Caco-2 (cell line): ENCODE data around the gene SP3. TPM values are rescaled to one million over a fixed set of nuclear protein-coding genes. Genes with fewer than 3 reads are reported as not detected.

Source experiments
- BruUV-seq: library from RNA; stranded (reverse); fragments of 400-500 nt; replicated peaks from 2 replicates; lab custom pipeline; 2021; lab: Mats Ljungman, UMichigan
- CTCF ChIA-PET: fragments of 300-600 bp; sonication (Branson Sonifier 250); formaldehyde crosslinking; loops from one replicate; lab custom pipeline; 2022; ENCODE audit warnings: antibody characterized with exemption; lab: Charles Lee
- POLR2A ChIA-PET: fragments of 300-600 bp; sonication (Branson Sonifier 250); formaldehyde crosslinking; loops from one replicate; lab custom pipeline; 2022; ENCODE audit warnings: antibody characterized with exemption; lab: Charles Lee
- DNase-seq, 2 experiments: peaks; one replicate each; pipeline versions ENCODE4 v3.0.0 to v3.0.0-alpha.2; 2020 to 2022
- H3K27me3 ChIP-seq: replicated peaks from 2 replicates; pipeline ENCODE4 v1.6.0; 2011; ENCODE audit warnings: low read length; ENCODE audit not compliant: control insufficient read depth, insufficient read depth
- H3K36me3 ChIP-seq: 2 replicates; pipeline ENCODE4 v1.5.1; 2011; ENCODE audit warnings: low read length; ENCODE audit not compliant: control insufficient read depth, insufficient read depth
- H3K4me1 ChIP-seq: fragments of 250-450 bp; sonication (Bioruptor Pico); 2 replicates; pipeline ENCODE4 v1.5.1; 2020; ENCODE audit warnings: mild to moderate bottlenecking
- H3K4me3 ChIP-seq: 2 replicates; pipeline ENCODE4 v1.5.1; 2011; ENCODE audit warnings: low read depth, mild to moderate bottlenecking, control low read depth, low read length
- H3K9me3 ChIP-seq: fragments of 250-450 bp; sonication (Bioruptor Pico); 2 replicates; pipeline ENCODE4 v1.5.1; 2020; ENCODE audit warnings: mild to moderate bottlenecking, moderate library complexity
- H3K27ac Mint-ChIP-seq: one replicate; pipeline ENCODE4 v1.8.0; 2022; ENCODE audit warnings: mixed read lengths; ENCODE audit not compliant: unreplicated experiment
- H3K27me3 Mint-ChIP-seq: one replicate; pipeline ENCODE4 v1.8.0; 2022; ENCODE audit warnings: mixed read lengths; ENCODE audit not compliant: insufficient read depth, unreplicated experiment
- H3K36me3 Mint-ChIP-seq: one replicate; pipeline ENCODE4 v1.8.0; 2022; ENCODE audit warnings: mild to moderate bottlenecking, mixed read lengths; ENCODE audit not compliant: insufficient read depth, unreplicated experiment
- H3K4me1 Mint-ChIP-seq: one replicate; pipeline ENCODE4 v1.8.0; 2022; ENCODE audit warnings: low read depth, mixed read lengths; ENCODE audit not compliant: unreplicated experiment
- H3K4me3 Mint-ChIP-seq: one replicate; pipeline ENCODE4 v1.8.0; 2022; ENCODE audit warnings: mild to moderate bottlenecking, moderate library complexity, mixed read lengths; ENCODE audit not compliant: unreplicated experiment
- H3K9me3 Mint-ChIP-seq: one replicate; pipeline ENCODE4 v1.8.0; 2022; ENCODE audit warnings: mixed read lengths; ENCODE audit not compliant: unreplicated experiment
- intact Hi-C: fragments of 100-400 bp; cut with micrococcal nuclease; formaldehyde crosslinking; loops from one replicate; pipeline ENCODE4 v1.10.0; 2022; ENCODE audit not compliant: unreplicated experiment
- total RNA-seq: library from RNA; stranded (reverse); gene quantifications from 2 replicates; pipeline ENCODE4 v1.2.3, GENCODE V29; 2022
- TF ChIP-seq, protein P1 (sequence below), 2 experiments: fragments of 200-600 bp in 1 of 2; IDR thresholded peaks; 1 replicate in 1 of 2; 2 replicates in 1 of 2; pipeline versions ENCODE4 v1.5.1 to v1.8.0; 2011 to 2022; ENCODE audit warnings: antibody characterized with exemption in 1 of 2, control low read depth in 1 of 2, inconsistent platforms in 1 of 2, low read depth in 1 of 2, low read length in 1 of 2, mild to moderate bottlenecking in 1 of 2, moderate library complexity in 1 of 2; ENCODE audit not compliant: insufficient read depth in 1 of 2, severe bottlenecking in 1 of 2, unreplicated experiment in 1 of 2

Gene SP3
- total RNA-seq, 1 experiment from 2014 or later: 111 TPM

DNA sequence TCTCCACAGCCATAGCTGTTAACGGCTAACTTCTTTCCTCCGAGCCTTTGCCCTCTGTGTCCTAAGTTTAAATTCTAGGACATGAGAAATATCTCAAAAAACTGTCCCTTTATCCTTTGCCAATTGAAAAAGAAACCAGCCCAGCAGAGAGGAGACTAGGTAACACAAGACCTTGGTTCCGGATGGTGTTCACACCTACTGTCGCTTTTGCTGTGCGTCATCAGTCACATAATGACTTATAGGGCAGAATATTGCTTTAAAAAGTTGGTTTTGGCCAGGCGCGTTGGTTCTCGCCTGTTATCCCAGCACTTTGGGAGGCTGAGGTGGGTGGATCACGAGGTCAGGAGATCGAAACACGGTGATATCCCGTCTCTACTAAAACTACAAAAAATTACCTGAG, 66.2 kb downstream of the SP3 start:
- H3K4me3 ChIP-seq: no peak overlapping the region
- no peak for DNase-seq
- TF ChIP-seq, protein P1, sequence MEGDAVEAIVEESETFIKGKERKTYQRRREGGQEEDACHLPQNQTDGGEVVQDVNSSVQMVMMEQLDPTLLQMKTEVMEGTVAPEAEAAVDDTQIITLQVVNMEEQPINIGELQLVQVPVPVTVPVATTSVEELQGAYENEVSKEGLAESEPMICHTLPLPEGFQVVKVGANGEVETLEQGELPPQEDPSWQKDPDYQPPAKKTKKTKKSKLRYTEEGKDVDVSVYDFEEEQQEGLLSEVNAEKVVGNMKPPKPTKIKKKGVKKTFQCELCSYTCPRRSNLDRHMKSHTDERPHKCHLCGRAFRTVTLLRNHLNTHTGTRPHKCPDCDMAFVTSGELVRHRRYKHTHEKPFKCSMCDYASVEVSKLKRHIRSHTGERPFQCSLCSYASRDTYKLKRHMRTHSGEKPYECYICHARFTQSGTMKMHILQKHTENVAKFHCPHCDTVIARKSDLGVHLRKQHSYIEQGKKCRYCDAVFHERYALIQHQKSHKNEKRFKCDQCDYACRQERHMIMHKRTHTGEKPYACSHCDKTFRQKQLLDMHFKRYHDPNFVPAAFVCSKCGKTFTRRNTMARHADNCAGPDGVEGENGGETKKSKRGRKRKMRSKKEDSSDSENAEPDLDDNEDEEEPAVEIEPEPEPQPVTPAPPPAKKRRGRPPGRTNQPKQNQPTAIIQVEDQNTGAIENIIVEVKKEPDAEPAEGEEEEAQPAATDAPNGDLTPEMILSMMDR (IDR thresholded peaks at IDR 0.05; ENCODE audit: insufficient read depth in 1 of 2, low read depth in 1 of 2, low read length in 1 of 2, severe bottlenecking in 1 of 2, unreplicated experiment in 1 of 2): no peak
- Mint-ChIP-seq H3K36me3 (peaks cover 55% of the 10 kb centered on the region), H3K27me3 (no peaks in the 10 kb centered on the region), H3K4me3 (no peak overlapping the region), H3K27ac (no peak overlapping the region), H3K4me1 (peaks cover 6% of the 10 kb centered on the region), H3K9me3 (no peaks in the 10 kb centered on the region)
- peaks cover under 1% of the 10 kb centered on the region; the same call in 1 of the 2 replicates for H3K36me3 ChIP-seq
- H3K9me3 ChIP-seq: no peaks in the 10 kb centered on the region
- POLR2A ChIA-PET: interaction anchor here (0.7 kb wide), 1 partner anchor 34 kb away, joined by 8 read pairs; no protein-coding TSS in a partner anchor
- CTCF ChIA-PET: no interaction called here
- intact Hi-C loops: loop anchor here (5.0 kb wide), 1 partner anchor 153 kb away; no protein-coding TSS in a partner anchor
- BruUV-seq: no TSS peak
- no peaks in the 10 kb centered on the region for H3K27me3 ChIP-seq
- 0 out of 2 replicates have a peak, but pooled peaks cover 4% of the 10 kb centered on the region for H3K4me1 ChIP-seq

DNA sequence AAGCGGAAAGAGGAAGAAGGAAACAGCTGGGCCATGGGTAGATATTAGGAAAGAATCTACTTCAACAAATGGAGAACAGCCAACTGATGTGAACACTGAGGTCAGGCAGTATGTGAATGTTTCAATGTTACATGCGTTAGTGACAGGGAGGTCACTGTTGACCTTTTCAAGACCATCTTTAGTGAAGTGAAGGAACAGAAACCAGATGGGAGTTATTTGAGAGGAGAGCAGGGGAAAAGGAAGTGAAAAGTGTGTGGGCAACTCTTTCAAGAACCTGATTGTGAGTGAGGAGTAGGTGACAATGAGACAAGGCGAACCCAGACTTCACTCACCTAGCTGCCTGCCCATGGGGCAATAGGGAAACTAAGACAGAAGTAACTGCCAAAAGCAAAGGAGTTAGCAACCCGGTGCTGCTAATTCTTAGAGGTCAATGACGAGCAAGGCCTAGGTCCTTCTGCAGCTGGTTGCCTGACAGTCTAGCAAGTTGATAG, 67.0 kb downstream of the SP3 start:
- H3K4me1 Mint-ChIP-seq: peaks cover 6% of the 10 kb centered on the region
- Histone ChIP-seq H3K27me3 (no peaks in the 10 kb centered on the region), H3K36me3 (no peaks in the 10 kb centered on the region), H3K4me3 (no peak overlapping the region), H3K4me1 (0 out of 2 replicates have a peak, but pooled peaks cover 4% of the 10 kb centered on the region), H3K9me3 (no peaks in the 10 kb centered on the region)
- H3K27ac Mint-ChIP-seq: no peak overlapping the region
- CTCF ChIA-PET: no interaction called here
- no peak for DNase-seq
- H3K27me3 Mint-ChIP-seq: no peaks in the 10 kb centered on the region
- TF ChIP-seq, protein P1 (IDR thresholded peaks at IDR 0.05; ENCODE audit: insufficient read depth in 1 of 2, low read depth in 1 of 2, low read length in 1 of 2, severe bottlenecking in 1 of 2, unreplicated experiment in 1 of 2): no peak
- intact Hi-C loops: loop anchor here (5.0 kb wide), 1 partner anchor 154 kb away; no protein-coding TSS in a partner anchor
- no peak overlapping the region for H3K4me3 Mint-ChIP-seq
- peaks cover 53% of the 10 kb centered on the region for H3K36me3 Mint-ChIP-seq
- POLR2A ChIA-PET: no interaction called here
- no TSS peak for BruUV-seq
- no peaks in the 10 kb centered on the region for H3K9me3 Mint-ChIP-seq

DNA sequence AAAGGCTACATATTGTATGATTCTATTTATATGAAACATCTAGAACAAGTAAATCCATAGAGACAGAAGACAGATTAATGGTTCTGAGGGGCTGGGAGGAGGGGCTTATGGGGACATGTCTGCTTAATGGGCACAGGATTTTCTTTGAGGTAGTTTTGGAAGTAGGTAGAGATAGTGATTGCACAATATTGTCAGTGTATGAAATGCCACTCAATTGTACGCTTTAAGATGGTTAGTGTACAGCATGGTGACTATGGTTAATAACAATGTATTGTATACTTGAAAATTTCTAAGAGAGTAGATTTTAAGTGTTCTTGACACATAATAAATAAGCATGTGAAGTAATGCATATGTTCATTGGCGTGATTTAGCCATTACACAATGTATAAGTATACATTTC, 68.4 kb downstream of the SP3 start:
- no peaks in the 10 kb centered on the region for H3K9me3 ChIP-seq
- H3K9me3 Mint-ChIP-seq: no peaks in the 10 kb centered on the region
- H3K27ac Mint-ChIP-seq: no peak overlapping the region
- H3K4me3 ChIP-seq: no peak overlapping the region
- intact Hi-C loops: loop anchor here (5.0 kb wide), 1 partner anchor 156 kb away; no protein-coding TSS in a partner anchor
- ChIA-PET CTCF (no interaction called here), POLR2A (no interaction called here)
- peaks cover 44% of the 10 kb centered on the region for H3K36me3 Mint-ChIP-seq
- no peaks in the 10 kb centered on the region for H3K27me3 ChIP-seq
- no peaks in the 10 kb centered on the region for H3K36me3 ChIP-seq
- 0 out of 2 replicates have a peak, but pooled peaks cover 4% of the 10 kb centered on the region for H3K4me1 ChIP-seq
- TF ChIP-seq, protein P1 (IDR thresholded peaks at IDR 0.05; ENCODE audit: insufficient read depth in 1 of 2, low read depth in 1 of 2, low read length in 1 of 2, severe bottlenecking in 1 of 2, unreplicated experiment in 1 of 2): no peak
- DNase-seq: no peak
- H3K4me1 Mint-ChIP-seq: peaks cover 6% of the 10 kb centered on the region
- no peaks in the 10 kb centered on the region for H3K27me3 Mint-ChIP-seq
- no peak overlapping the region for H3K4me3 Mint-ChIP-seq
- BruUV-seq: no TSS peak
